ENCODE measurements around the gene MAN1A2. TPM values are rescaled to one million over a fixed set of nuclear protein-coding genes. Genes with fewer than 3 reads are reported as not detected.

The MAN1A2 gene
- total RNA-seq, 4 donors from 2014 or later = 36.9 to 65.4 (median 42.3) TPM

DNA sequence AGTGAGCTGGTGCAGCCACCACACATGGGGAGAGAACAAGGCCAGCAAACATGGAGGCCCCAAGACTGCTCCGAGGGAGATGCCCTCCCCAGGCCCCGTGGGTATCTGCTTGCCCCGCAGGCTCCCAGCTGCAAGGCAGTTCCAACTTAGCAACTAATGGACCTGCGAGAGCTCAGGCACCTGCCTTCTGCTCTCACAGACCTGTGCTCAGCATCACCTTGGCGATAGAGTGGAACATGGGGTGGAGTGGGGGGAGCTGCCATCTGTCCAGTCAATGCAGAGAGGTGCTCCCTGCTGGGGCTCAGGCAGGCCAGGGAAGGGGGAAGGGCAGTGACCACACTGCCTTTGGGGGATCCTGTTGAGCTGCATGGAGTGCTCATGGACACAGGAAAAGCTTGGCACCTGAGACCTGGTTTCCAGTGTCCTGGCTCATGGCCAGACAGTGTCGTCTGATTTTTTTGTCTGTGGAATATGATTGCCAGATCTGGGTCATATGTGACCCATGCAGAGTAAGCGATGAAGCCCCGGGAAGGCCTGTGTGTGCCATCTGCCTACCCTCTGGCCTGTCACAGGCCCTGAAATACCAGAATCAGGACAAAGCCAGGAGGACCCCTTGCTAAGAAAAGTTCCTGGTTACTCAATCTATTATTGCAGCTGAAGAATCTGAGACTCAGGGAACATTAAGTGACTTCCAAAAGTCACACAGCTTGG lies 198.7 kb downstream of the MAN1A2 start:
- TF ChIP-seq, protein P1, sequence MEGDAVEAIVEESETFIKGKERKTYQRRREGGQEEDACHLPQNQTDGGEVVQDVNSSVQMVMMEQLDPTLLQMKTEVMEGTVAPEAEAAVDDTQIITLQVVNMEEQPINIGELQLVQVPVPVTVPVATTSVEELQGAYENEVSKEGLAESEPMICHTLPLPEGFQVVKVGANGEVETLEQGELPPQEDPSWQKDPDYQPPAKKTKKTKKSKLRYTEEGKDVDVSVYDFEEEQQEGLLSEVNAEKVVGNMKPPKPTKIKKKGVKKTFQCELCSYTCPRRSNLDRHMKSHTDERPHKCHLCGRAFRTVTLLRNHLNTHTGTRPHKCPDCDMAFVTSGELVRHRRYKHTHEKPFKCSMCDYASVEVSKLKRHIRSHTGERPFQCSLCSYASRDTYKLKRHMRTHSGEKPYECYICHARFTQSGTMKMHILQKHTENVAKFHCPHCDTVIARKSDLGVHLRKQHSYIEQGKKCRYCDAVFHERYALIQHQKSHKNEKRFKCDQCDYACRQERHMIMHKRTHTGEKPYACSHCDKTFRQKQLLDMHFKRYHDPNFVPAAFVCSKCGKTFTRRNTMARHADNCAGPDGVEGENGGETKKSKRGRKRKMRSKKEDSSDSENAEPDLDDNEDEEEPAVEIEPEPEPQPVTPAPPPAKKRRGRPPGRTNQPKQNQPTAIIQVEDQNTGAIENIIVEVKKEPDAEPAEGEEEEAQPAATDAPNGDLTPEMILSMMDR (IDR thresholded peaks at IDR 0.05; ENCODE audit: low read depth) = no peak

DNA sequence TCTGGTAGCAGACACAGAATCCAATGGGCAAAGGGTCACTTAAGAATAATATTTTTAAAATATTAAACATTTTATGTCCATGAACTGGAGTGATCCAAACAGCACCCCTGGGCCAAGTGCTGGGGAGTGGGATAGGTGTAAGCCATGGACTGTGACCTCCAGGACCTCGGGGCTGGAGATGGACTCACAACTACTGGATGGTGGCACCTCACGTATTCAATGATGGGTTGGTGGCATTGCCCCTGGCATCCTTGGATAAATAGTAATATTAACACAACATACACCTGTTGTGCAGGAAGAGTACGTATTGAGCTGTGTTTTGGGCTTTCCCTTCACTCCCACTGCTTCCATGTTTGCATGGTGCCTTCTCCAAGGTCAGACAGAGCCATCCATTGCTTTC lies 199.3 kb downstream of the MAN1A2 start:
- TF ChIP-seq, protein P1 (IDR thresholded peaks at IDR 0.05; ENCODE audit: low read depth) = no peak

DNA sequence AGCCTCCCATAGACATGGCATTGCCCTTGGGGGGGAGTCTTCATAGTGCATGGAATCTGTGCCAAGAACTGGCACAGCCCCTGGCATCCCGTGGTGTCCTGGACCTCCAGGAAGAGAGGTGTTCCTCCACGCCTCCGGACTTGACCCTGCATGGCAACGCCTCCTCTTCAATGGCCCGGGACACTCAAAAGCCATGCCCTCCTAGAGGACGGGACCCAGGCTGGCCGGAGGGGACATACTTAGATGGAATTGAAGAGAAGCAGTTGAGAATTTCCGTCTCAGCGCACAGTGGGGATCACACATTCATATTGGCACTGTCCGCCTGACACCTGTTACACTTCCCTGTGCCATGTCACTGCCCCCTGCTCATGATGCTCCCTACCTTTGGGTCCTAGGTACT lies 200.2 kb downstream of the MAN1A2 start:
- TF ChIP-seq, protein P1 (IDR thresholded peaks at IDR 0.05; ENCODE audit: low read depth) = no peak

DNA sequence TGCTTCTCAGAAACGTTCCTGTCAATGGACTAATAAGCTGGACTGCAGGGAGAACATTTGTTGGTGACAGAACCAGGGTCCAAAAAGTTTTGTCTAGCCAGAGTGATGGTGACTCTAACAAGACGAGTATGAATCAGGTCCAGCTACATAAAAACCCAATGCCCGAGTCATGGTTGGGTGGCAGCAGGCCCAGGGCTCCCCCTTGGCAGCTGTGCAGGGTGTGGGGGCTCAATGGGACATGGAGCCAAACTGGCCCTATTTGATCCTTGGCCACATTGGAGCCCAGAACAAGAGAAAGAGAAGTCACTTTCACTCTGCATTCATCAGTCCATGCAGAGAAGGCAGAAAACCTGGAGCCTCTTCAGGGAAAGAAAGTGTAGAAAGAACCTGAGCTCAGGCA lies 200.7 kb downstream of the MAN1A2 start:
- TF ChIP-seq, protein P1 (IDR thresholded peaks at IDR 0.05; ENCODE audit: low read depth) = no peak

DNA sequence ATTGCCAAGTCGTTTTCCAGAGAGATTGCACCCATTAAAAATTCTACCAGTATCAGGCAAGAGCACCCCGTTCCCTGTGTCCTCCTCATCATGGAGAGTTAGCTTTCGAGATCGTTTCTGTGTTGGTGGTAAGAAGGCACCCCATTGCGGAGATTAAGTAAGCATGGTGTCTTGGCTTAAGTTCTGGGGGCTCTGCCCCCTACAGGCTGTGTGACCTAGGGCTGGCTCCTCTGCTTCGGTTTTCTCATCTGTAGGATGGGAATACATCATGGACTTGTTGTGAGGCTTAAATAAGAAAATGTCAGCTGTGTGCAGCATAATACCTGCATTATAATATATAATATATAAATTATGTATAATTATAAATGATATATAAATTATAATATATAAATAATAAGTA lies 201.8 kb downstream of the MAN1A2 start:
- TF ChIP-seq, protein P1 (IDR thresholded peaks at IDR 0.05; ENCODE audit: low read depth) = no peak

DNA sequence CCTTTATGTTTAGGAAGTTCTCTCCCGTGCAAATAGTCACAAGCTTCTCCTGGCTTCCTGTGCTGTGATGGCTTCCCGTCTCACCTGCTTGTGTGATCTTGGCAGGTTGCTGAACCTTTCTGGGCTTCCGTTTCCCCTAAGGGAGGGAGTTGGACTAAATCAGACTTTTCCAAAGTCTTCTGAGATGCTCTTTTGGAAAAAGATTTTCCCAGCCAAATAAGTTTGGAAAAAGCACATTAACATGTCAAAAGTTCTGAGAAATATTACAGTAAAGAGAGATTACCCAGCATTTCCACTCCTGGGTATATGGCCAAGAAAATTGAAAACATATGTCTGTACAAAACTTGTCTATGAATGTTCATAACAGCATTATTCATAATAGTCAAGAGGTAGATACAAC lies 202.6 kb downstream of the MAN1A2 start:
- TF ChIP-seq, protein P1 (IDR thresholded peaks at IDR 0.05; ENCODE audit: low read depth) = no peak

DNA sequence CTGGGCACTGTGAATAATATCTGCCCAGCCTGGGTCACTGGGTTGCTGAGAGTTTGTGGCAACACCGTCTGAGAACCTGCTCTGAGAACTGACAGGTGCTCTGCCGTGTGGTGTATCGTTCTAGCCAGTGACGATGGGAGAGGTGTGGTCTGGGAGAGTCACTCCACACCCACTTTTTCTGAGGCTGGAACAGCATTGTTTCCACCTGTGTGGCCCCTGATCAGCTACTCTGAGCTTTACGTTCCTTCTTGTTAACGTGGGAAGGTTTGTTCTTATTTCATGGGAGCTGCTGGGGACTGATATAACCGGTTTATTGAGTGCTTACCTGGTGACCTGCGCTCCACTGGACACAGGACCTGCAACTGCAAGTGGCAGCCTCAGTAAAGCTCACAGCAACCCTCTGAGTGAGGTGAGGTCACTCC lies 203.8 kb downstream of the MAN1A2 start:
- TF ChIP-seq, protein P1 (IDR thresholded peaks at IDR 0.05; ENCODE audit: low read depth) = no peak
